ENCODE results near the gene C1orf21. TPM values are rescaled to one million over a fixed set of nuclear protein-coding genes. Genes with fewer than 3 reads are reported as not detected.

C1orf21 gene
- total RNA-seq, 2 experiments from 2014 or later = 2.6 to 6.1 TPM

DNA sequence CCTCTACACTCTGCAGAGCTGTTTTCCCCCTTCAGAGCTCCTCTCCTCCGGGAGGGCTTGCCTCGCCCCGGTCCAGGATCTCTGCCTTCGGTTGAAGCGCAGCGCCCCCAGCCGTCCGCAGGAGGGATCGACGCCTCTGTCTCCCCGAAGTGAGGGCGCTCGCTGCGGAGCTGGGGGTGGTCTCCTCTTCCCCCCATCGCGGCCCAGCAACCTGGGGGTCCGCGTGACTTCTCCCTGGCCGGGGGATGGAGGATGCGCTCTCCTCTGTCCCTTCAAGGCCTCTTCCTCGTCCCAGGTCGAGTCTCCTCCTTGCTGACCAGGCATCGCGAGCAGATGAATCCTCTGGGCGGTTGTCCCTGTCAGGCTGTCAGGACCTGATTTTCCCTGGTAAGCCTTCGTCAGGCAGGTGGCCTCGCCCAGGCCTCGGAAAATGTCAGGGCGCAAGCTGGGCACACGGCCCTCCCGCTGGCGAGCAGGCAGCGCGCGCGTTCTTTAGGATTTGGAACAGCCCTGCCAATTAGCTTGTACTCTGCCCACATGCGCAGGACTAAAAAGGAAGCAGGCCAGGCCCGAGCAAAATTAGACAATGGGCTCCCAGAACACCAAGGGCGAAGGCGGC, 277.3 kb downstream of the C1orf21 start:
- no peaks in the 10 kb centered on the region for H3K27me3 Mint-ChIP-seq
- H3K9me3 Mint-ChIP-seq (ENCODE audit: low read depth) = no peaks in the 10 kb centered on the region
- peak; percentile 69 for ATAC-seq
- DNase-seq = peak; percentile 79
- CTCF ChIA-PET = interaction anchor here (0.6 to 2.0 kb wide), 20 partner anchors 8 to 588 kb away, joined by 3 to 13 read pairs (median 4); partner anchors contain the start of gene C1orf21
- H3K36me3 Mint-ChIP-seq (ENCODE audit: low read depth) = no peaks in the 10 kb centered on the region
- intact Hi-C loops (cut with DNase I, micrococcal nuclease) = loop anchor here (2.0 to 10.0 kb wide), 4 partner anchors 279 to 589 kb away; partner anchors contain the start of gene C1orf21 (in 1 of the 2)
- H3K4me3 Mint-ChIP-seq = no peak overlapping the region
- H3K4me1 Mint-ChIP-seq = peaks cover 3% of the 10 kb centered on the region
- POLR2A ChIA-PET = interaction anchor here (1.1 kb wide), 1 partner anchor 277 kb away, joined by 3 read pairs; the partner anchor contains the start of gene C1orf21
- H3K27ac Mint-ChIP-seq = no peak overlapping the region

DNA sequence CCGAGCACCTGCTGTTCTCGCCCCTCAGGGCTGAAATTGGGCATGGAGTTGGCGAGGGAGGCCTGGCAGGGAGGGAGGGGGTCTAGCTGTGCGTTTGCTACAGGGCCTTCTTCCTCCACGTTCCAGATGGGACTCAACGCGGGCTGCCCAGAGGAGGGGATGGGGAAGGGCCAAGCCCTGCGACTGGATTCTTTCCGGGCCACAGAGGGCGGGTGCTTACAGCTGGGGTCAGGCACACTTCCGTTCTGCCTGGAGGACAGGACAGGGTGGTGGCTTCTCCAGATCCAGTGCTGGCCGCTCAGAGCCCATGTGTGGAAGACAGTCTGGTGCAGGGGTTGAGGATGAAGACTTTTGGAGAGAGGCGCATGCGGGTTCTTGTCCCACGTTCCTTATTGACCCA, 277.8 kb downstream of the C1orf21 start:
- no peaks in the 10 kb centered on the region for H3K27me3 Mint-ChIP-seq
- DNase-seq (no peak), ATAC-seq (no peak)
- no peak overlapping the region for H3K4me3 Mint-ChIP-seq
- intact Hi-C loops (cut with DNase I, micrococcal nuclease) = loop anchor here (2.0 to 10.0 kb wide), 4 partner anchors 280 to 590 kb away; partner anchors contain the start of gene C1orf21 (in 1 of the 2)
- no peaks in the 10 kb centered on the region for H3K9me3 Mint-ChIP-seq (ENCODE audit: low read depth)
- H3K36me3 Mint-ChIP-seq (ENCODE audit: low read depth) = no peaks in the 10 kb centered on the region
- POLR2A ChIA-PET = interaction anchor here (1.1 kb wide), 1 partner anchor 277 kb away, joined by 3 read pairs; the partner anchor contains the start of gene C1orf21
- peaks cover 3% of the 10 kb centered on the region for H3K4me1 Mint-ChIP-seq
- H3K27ac Mint-ChIP-seq = no peak overlapping the region
- CTCF ChIA-PET = interaction anchor here (0.6 to 2.0 kb wide), 17 partner anchors 8 to 589 kb away, joined by 3 to 13 read pairs (median 4); partner anchors contain the start of gene C1orf21

- Mint-ChIP-seq H3K4me3 (no peak overlapping the region), H3K27ac (no peak overlapping the region), H3K36me3 (ENCODE audit: low read depth) (no peaks in the 10 kb centered on the region), H3K4me1 (peaks cover 3% of the 10 kb centered on the region), H3K27me3 (no peaks in the 10 kb centered on the region), H3K9me3 (ENCODE audit: low read depth) (no peaks in the 10 kb centered on the region)
- intact Hi-C loops (cut with DNase I, micrococcal nuclease) = loop anchor here (2.0 to 10.0 kb wide), 3 partner anchors 281 to 591 kb away; partner anchors contain the start of gene C1orf21 (in 1 of the 2)
- DNase-seq = no peak
- ChIA-PET POLR2A (no interaction called here), CTCF (interaction anchor here (1.6 to 2.0 kb wide), 2 partner anchors 7 to 13 kb away, joined by 4 read pairs; no protein-coding TSS in a partner anchor)
- no peak for ATAC-seq
Observed at GRCh38 chr1:184665360-184665759, 278.5 kb downstream of the C1orf21 start.

DNA sequence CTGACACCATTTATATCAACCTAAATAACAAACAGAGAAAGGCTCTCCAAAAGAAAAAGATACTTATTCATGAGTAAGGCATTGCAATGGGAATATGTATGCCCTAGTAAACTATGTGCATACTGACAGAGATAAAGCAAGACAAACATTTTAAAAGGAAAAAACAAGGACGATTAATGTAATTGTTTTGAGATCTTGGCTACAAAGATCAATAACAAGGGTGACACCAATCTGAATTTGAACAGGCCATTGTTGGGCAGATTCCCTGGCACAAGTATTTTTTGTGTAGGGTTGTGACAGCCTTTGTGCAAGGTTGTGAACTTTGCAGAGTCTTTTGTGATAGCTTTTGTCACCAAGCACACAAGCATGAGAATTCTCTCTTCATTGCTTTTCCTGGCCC, 282.6 kb downstream of the C1orf21 start:
- Mint-ChIP-seq H3K36me3 (ENCODE audit: low read depth) (no peaks in the 10 kb centered on the region), H3K27ac (no peak overlapping the region), H3K27me3 (peaks cover 17% of the 10 kb centered on the region), H3K4me1 (no peaks in the 10 kb centered on the region), H3K4me3 (no peak overlapping the region), H3K9me3 (ENCODE audit: low read depth) (no peaks in the 10 kb centered on the region)
- no peak for ATAC-seq
- ChIA-PET CTCF (interaction anchor here (0.6 to 1.8 kb wide), 4 partner anchors 9 to 183 kb away, joined by 3 to 9 read pairs (median 4); no protein-coding TSS in a partner anchor), POLR2A (interaction anchor here (0.6 kb wide), 1 partner anchor 448 kb away, joined by 4 read pairs; no protein-coding TSS in a partner anchor)
- no peak for DNase-seq
- intact Hi-C loops (cut with DNase I, micrococcal nuclease) = loop anchor here in 1 of 2 experiments (10.0 kb wide), 2 partner anchors 285 to 445 kb away; partner anchors contain the start of gene C1orf21

DNA sequence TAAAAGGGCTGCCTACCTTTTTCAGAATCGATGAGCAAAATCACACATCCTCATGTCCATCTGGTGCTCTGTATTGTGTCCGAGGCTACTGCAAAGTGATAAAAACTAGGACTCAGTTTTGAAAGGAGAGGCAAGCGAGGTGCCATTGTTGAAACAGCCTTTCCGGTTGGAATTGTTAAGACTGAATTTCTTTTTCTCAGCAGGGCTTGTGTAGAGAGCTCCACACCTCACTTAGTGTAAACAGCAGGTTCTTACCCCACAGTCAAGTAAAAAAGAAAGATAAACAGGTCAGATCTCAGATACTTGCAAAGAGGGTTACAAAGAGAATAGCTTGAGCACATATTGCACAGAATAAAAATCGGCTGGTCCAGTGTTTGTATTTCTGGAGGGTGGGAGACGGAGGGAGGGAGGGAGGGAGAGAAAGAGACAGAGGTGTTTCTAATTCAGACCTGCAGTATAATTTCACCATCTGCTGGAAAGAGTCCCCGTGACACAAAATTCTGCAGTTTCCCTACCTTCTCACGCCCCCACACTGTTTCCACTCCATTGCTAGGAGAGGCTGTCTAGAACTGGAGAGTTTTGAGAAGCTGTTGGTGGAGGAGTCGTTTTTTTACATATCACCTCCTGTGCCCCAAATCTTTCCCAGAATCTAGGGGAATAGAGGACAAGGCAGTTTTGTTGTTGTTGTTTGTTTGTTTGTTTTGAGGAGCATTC, 285.3 kb downstream of the C1orf21 start:
- peak; percentile 10 for DNase-seq
- Mint-ChIP-seq H3K9me3 (ENCODE audit: low read depth) (no peaks in the 10 kb centered on the region), H3K36me3 (ENCODE audit: low read depth) (no peaks in the 10 kb centered on the region), H3K27ac (no peak overlapping the region), H3K27me3 (peaks cover 20% of the 10 kb centered on the region), H3K4me1 (no peaks in the 10 kb centered on the region), H3K4me3 (no peak overlapping the region)
- CTCF ChIA-PET = interaction anchor here (1.4 kb wide), 1 partner anchor 8 kb away, joined by 4 read pairs; no protein-coding TSS in a partner anchor
- intact Hi-C loops (cut with DNase I, micrococcal nuclease) = no loop called here
- ATAC-seq = no peak
- POLR2A ChIA-PET = no interaction called here

GRCh38 chr1:184673305-184673704, 286.5 kb downstream of the C1orf21 start:
- Mint-ChIP-seq H3K27ac (no peak overlapping the region), H3K4me3 (no peak overlapping the region), H3K27me3 (peaks cover 20% of the 10 kb centered on the region), H3K4me1 (no peaks in the 10 kb centered on the region), H3K9me3 (ENCODE audit: low read depth) (no peaks in the 10 kb centered on the region), H3K36me3 (ENCODE audit: low read depth) (no peaks in the 10 kb centered on the region)
- POLR2A ChIA-PET = no interaction called here
- CTCF ChIA-PET = no interaction called here
- intact Hi-C loops (cut with DNase I, micrococcal nuclease) = no loop called here
- DNase-seq = no peak
- no peak for ATAC-seq

DNA sequence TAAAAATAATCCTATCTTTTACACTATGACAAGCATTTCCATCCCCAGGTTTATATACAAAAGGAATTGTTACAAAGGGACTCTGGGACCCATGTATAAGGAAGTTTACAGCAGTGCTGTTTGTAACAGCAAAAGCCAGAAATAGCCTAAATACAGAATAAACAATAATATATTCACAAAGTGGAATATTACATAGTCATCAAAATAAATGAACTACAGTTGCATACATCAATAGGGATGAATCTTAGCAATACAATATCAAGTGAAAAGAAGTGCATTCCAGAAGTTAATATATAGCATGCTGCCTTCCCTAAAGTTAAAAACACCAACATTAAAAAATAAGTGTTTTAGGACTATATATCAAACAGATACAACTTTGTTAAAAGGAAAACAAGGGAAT, 290.5 kb downstream of the C1orf21 start:
- H3K4me3 Mint-ChIP-seq = no peak overlapping the region
- H3K27me3 Mint-ChIP-seq = peaks cover 11% of the 10 kb centered on the region
- H3K4me1 Mint-ChIP-seq = no peaks in the 10 kb centered on the region
- ATAC-seq (no peak), DNase-seq (no peak)
- POLR2A ChIA-PET = no interaction called here
- CTCF ChIA-PET = interaction anchor here (2.3 kb wide), 1 partner anchor 14 kb away, joined by 8 read pairs; no protein-coding TSS in a partner anchor
- H3K27ac Mint-ChIP-seq = no peak overlapping the region
- H3K36me3 Mint-ChIP-seq (ENCODE audit: low read depth) = peaks cover 2% of the 10 kb centered on the region
- intact Hi-C loops (cut with DNase I, micrococcal nuclease) = no loop called here
- H3K9me3 Mint-ChIP-seq (ENCODE audit: low read depth) = peaks cover 12% of the 10 kb centered on the region

Measured in activated CD4-positive, alpha-beta T cell treated with anti-CD3 and anti-CD28 coated beads for 36 hours (primary cell).